Posterior vena cava (tissue), 2 donors: ENCODE results near the gene SLC6A20. TPM values are rescaled to one million over a fixed set of nuclear protein-coding genes. Genes with fewer than 3 reads are reported as not detected.

ENCODE experiments used
- DNase-seq: peaks from one replicate; pipeline ENCODE4 v3.0.0-alpha.2; 2020; ENCODE audit warnings: low spot score
- intact Hi-C, 2 donors: fragments of 100-400 bp; cut with DNase I; formaldehyde crosslinking; loops; one replicate each; pipeline versions ENCODE4 v1.14.1 to v1.14.2; 2022 to 2023
- long read RNA-seq, 2 donors: library from polyadenylated mRNA; unstranded; transcript quantifications; one replicate each; pipeline ENCODE4 v2.0.0, GENCODE V29; 2020 to 2021
- total RNA-seq, 2 donors: library from RNA; stranded (reverse); fragmentation: NEBNext Ultra II Directional; extraction: Animal tissue kit (Norgen Biotek cat#: 25700); gene quantifications; one replicate each; pipeline ENCODE4 v1.2.1, GENCODE V29; 2021
- donor health status: DM: yes; HTN: yes; CAD: no.
- donor health status: DM: yes; HTN: yes; CAD: no.

The SLC6A20 gene, protein sequence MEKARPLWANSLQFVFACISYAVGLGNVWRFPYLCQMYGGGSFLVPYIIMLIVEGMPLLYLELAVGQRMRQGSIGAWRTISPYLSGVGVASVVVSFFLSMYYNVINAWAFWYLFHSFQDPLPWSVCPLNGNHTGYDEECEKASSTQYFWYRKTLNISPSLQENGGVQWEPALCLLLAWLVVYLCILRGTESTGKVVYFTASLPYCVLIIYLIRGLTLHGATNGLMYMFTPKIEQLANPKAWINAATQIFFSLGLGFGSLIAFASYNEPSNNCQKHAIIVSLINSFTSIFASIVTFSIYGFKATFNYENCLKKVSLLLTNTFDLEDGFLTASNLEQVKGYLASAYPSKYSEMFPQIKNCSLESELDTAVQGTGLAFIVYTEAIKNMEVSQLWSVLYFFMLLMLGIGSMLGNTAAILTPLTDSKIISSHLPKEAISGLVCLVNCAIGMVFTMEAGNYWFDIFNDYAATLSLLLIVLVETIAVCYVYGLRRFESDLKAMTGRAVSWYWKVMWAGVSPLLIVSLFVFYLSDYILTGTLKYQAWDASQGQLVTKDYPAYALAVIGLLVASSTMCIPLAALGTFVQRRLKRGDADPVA
- total RNA-seq: under 1 TPM in 1 of 2 donors, not detected in 1; 0.28 TPM
- long read RNA-seq, donor 1: 0 reads
- long read RNA-seq, donor 2: 0 reads

GRCh38 chr3:45795882-45796765 is at the start of gene SLC6A20:
SLC6A20 (minus strand) TSS chr3:45796536; CDS start chr3:45796419, 117 bp downstream.
- intact Hi-C loops: no loop called here
- DNase-seq: no peak

- intact Hi-C loops: loop anchor here in 1 of 2 donors (5.0 kb wide), 1 partner anchor 1133 kb away; the partner anchor contains the start of genes CCDC12 and NBEAL2
- no peak for DNase-seq
Observed at GRCh38 chr3:45844616-45845015, 48.3 kb upstream of the SLC6A20 start.

DNA sequence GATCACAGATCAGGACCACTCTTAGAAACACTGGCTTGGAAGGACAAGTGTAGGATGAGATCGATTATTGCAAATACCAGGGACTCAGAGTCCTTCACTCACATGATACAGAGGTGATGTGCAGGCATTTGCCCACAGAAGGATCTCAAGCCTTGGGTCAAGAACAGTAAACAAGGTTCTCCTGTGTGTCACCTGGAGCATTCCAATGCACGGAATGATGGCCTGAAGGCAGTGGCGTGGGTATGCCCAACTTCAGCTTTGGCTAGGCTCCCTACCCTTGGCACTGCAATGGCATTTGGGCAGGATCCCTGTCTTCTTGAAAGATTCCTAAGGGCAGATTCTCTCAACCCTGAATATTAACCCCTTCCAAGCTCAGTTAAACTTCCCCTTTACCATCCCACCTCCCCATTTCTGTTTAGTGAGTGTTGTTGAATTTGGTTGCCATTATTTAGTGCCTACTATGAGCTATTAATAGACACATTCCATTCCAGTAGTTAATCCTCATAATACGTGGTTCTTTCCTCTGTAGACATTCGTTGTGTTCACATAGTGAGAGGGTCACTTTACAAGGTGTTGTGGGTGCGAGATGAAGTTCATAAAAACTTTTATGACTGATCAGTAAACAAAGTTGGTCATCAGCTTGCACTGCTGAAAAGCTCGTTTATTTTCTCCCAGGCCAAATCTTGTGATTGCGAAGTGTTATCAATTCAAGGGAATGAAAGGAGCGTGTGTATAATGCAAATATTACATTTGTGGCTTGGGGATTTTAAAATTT is 46.7 kb upstream of the SLC6A20 start:
- DNase-seq: no peak
- intact Hi-C loops: loop anchor here in 1 of 2 donors (5.0 kb wide), 1 partner anchor 1134 kb away; the partner anchor contains the start of genes CCDC12 and NBEAL2

DNA sequence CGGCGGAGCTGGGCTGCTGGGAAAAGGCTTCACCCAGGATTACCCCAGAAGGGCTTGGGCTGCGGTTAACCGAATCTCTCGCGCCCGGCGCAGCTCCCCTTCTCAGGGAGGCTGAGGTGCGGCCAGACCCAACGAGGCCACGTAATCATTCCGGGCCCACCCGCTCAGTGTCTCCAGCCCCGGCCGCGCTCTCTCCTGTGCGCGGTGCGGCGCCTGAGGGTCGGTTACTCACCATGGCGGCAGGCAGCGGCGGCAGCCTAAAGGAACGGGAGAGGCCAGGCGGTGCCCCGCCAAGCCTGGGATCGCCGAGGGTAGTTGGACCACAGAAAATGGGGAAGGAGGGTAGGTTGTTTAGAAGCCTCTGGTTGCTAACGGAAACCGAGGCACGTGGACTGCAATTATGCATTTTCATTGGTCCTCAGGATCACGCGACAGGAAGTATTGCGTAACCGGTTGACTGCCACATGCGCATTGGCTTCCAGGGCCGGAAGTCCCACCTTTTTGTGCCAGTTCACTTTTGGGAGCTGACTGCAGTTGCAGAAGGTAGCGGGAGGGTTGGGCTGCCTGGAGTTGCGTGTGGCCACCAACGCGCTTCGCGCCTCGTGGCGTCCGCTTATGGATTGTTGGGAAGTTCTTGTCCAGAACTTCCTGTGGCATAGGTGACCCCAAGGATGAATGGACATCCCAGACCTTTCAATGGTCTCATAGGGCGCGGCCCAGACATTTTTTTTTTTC is 45.6 kb upstream of the SLC6A20 start, which contains the start of gene LZTFL1:
TSS of gene LZTFL1 (minus strand) at position 363 of the 735 bp plus-strand sequence. CDS start at position 235, 128 bp downstream.
- intact Hi-C loops: loop anchor here in 1 of 2 donors (5.0 kb wide), 1 partner anchor 1135 kb away; the partner anchor contains the start of genes CCDC12 and NBEAL2
- DNase-seq: peak; percentile 96

DNA sequence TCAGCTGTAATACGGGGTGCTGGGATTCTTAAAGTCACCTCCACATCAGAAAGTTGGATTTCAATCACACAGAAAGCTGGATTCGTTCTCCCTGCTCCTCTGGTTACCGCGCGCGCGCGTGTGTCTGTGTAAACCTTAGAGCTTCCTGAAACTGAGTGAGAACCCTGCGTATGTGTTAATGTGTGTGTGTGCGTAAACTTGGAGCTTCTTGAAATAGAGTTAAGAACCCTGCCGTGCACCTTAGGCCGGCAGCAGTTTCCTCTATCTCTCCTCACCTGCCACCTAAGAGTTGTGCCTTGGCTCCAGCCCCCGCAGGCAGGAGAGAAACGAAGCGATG is 45.1 kb upstream of the SLC6A20 start:
- peak; percentile 81 for DNase-seq
- intact Hi-C loops: loop anchor here in 1 of 2 donors (5.0 kb wide), 1 partner anchor 1136 kb away; the partner anchor contains the start of genes CCDC12 and NBEAL2

GRCh38 chr3:45838466-45838865 is 42.1 kb upstream of the SLC6A20 start:
- no peak for DNase-seq
- intact Hi-C loops: no loop called here

DNA sequence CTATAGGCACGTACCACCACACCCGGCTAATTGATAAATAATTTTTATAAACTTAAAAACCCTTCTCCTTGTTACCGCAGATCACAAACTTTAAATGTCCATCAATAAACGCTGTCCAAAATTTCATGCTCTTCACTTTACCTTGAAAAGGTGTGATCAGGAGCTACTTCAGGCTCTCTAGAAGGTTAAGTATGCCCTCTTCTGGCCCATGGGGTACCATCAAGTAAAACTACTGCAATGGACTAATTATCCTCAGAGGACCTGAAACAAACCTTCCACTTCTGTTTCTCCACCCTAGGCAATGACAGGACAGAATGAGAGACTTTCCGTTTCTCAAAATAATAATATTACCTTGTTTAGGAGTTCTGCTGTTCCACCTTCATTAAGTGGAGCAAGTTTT is 36.4 kb upstream of the SLC6A20 start:
- no peak for DNase-seq
- intact Hi-C loops: no loop called here

DNA sequence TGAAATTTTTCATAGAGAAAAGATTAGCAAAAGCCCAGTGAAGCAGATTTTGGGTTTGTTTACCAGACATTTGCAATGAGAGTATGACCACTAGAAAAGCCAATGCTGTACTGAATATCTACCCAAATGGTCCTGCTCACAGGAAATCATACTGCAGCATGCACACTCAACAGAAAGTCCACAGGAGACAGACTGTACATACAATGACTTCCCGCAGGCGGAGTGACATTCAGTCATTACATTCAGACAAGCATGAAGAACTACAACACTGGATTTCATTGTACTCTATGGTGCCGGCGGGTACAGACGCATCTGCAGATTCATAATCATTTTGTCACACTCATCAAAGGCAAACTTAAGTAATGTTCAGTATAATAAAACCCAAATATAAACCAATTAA is 33.8 kb upstream of the SLC6A20 start:
- intact Hi-C loops: no loop called here
- no peak for DNase-seq

DNA sequence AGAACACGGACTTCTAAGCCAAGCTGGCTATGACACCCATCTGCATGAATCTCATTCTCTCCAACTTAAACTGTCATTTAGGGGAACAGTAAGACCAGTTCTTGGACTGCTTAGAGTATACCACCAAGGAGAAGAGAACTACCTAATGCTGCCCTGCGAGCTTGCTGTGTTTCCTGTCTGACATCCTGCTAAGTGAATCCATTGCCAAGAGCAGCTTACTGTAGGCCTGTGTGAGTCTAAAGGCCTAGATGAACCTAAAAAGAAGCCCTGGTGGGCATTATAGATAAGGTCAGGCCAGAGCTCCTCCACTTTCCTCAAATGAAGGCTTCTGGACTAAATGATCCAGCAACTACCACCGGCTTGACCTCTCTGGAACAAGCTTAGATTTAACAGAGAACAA is 30.6 kb upstream of the SLC6A20 start:
- DNase-seq: no peak
- intact Hi-C loops: no loop called here

DNA sequence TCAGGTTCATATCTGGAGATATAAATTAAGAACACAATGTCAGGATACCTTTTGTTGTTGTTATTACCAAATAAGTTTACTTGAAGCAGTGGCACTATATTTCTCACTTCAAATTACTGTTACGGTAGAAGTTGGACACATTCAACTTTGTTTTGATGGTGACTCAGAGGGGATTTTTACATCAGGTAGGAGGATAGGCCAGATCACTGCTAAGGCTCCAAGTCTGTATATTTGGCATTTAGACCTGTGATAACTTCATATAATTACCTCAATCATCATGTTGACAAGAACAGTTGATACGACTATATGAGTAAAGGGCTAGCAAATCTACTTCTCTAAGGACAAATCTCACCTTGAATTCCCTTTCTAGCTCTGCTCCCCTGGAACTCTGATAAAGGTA is 30.0 kb upstream of the SLC6A20 start:
- DNase-seq: no peak
- intact Hi-C loops: no loop called here

- DNase-seq: no peak
Observed at GRCh38 chr3:45821127-45821526, 24.8 kb upstream of the SLC6A20 start.

DNA sequence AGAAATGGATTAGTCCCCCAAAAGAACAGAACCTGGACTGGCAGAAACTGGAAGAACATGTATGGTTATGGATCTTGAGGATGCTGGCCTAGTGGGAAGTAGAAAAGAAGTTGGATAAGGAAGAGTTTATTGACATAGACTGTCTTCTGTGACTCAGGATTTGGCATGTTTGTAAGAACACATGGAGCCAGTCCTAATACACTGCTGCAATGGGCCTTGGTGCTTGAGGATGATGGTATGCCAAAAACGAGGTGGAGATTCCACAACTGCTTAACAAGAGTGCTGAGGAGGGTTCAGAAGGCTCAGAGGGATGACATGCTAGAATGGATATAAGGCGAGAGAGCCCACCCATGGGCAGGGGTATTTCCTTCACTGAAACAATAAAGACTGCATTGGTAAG is 23.2 kb upstream of the SLC6A20 start:
- DNase-seq: no peak
- intact Hi-C loops: no loop called here

More at GRCh38 chr3:45821127-45821526, 24.8 kb upstream of the SLC6A20 start:
- intact Hi-C loops: no loop called here

GRCh38 chr3:45817831-45818522 is 21.6 kb upstream of the SLC6A20 start:
- intact Hi-C loops: no loop called here
- DNase-seq: no peak

- intact Hi-C loops: no loop called here
- DNase-seq: no peak
Observed at GRCh38 chr3:45816544-45816943, 20.2 kb upstream of the SLC6A20 start.

- intact Hi-C loops: no loop called here
- DNase-seq: no peak
Observed at GRCh38 chr3:45814322-45814721, 18.0 kb upstream of the SLC6A20 start.

GRCh38 chr3:45807681-45808540 is 11.6 kb upstream of the SLC6A20 start:
- DNase-seq: no peak
- intact Hi-C loops: loop anchor here in 1 of 2 donors (10.0 kb wide), 1 partner anchor 883 kb away; no protein-coding TSS in a partner anchor
